ENCODE measurements around the gene SAE1. TPM values are rescaled to one million over a fixed set of nuclear protein-coding genes. Genes with fewer than 3 reads are reported as not detected.

The SAE1 gene
- total RNA-seq, 1 donor from 2014 or later: 49.9 TPM

- ATAC-seq (peak; percentile 68 to 74), DNase-seq (no peak)
- H3K4me1 ChIP-seq: no peaks in the 10 kb centered on the region
- H3K9me3 ChIP-seq: no peaks in the 10 kb centered on the region
- no peaks in the 10 kb centered on the region for H3K27me3 ChIP-seq (ENCODE audit: low read depth)
- TF ChIP-seq, protein P1, sequence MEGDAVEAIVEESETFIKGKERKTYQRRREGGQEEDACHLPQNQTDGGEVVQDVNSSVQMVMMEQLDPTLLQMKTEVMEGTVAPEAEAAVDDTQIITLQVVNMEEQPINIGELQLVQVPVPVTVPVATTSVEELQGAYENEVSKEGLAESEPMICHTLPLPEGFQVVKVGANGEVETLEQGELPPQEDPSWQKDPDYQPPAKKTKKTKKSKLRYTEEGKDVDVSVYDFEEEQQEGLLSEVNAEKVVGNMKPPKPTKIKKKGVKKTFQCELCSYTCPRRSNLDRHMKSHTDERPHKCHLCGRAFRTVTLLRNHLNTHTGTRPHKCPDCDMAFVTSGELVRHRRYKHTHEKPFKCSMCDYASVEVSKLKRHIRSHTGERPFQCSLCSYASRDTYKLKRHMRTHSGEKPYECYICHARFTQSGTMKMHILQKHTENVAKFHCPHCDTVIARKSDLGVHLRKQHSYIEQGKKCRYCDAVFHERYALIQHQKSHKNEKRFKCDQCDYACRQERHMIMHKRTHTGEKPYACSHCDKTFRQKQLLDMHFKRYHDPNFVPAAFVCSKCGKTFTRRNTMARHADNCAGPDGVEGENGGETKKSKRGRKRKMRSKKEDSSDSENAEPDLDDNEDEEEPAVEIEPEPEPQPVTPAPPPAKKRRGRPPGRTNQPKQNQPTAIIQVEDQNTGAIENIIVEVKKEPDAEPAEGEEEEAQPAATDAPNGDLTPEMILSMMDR (IDR thresholded peaks at IDR 0.05): no peak
- intact Hi-C loops (cut with DNase I): no loop called here
- H3K4me3 ChIP-seq: no peak overlapping the region
- H3K36me3 ChIP-seq: peaks cover 50% of the 10 kb centered on the region
- no peak overlapping the region for H3K27ac ChIP-seq
Observed at GRCh38 chr19:47143322-47144073, 12.9 kb downstream of the SAE1 start.

DNA sequence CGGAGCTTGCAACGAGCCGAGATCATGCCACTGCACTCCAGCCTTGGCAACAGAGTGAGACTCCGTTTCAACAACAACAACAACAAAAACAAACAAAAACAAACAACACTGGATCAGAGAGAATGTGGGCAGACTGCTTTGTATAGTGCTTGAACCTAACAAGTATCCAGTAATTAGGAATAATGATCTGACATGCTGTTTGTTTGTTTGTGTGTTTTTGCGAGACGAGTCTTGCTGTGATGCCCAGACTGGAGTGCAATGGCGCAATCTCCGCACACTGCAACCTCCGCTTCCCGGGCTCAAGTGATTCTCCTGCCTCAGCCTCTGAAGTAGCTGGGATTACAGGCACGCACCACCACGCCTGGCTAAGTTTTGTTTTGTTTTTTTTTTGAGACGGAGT is 14.0 kb downstream of the SAE1 start:
- DNase-seq (no peak), ATAC-seq (no peak)
- Histone ChIP-seq H3K27ac (no peak overlapping the region), H3K9me3 (no peaks in the 10 kb centered on the region), H3K36me3 (peaks cover 58% of the 10 kb centered on the region), H3K4me3 (no peak overlapping the region), H3K4me1 (peaks cover 1% of the 10 kb centered on the region), H3K27me3 (ENCODE audit: low read depth) (no peaks in the 10 kb centered on the region)
- intact Hi-C loops (cut with DNase I): no loop called here
- TF ChIP-seq, protein P1 (IDR thresholded peaks at IDR 0.05): no peak

- Histone ChIP-seq H3K9me3 (no peaks in the 10 kb centered on the region), H3K27ac (no peak overlapping the region), H3K36me3 (peaks cover 67% of the 10 kb centered on the region), H3K4me1 (peaks cover 6% of the 10 kb centered on the region), H3K4me3 (no peak overlapping the region), H3K27me3 (ENCODE audit: low read depth) (no peaks in the 10 kb centered on the region)
- ATAC-seq: no peak
- DNase-seq: no peak
- TF ChIP-seq, protein P1 (IDR thresholded peaks at IDR 0.05): no peak
- intact Hi-C loops (cut with DNase I): no loop called here
Observed at GRCh38 chr19:47145639-47146486, 15.2 kb downstream of the SAE1 start.

DNA sequence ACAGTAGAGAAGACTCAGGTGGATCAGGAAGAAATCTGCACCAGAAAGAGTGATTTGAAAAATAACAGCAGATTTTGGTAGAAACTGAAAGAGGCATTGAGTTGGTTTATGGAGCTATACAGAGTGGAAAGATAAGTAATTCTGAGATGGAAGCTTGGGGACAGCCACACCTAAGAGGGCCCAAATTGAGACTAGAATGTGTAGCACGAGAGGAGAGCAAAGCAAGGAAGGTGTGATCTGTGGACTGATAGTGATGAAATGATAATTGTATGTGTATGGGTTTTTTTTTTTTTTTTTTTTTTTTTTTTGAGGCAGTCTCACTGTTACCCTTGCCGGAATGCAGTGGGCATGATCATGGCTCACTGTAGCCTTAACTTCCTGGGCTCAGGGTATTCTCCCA is 16.3 kb downstream of the SAE1 start:
- Histone ChIP-seq H3K9me3 (no peaks in the 10 kb centered on the region), H3K36me3 (peaks cover 77% of the 10 kb centered on the region), H3K27me3 (ENCODE audit: low read depth) (no peaks in the 10 kb centered on the region), H3K27ac (no peak overlapping the region), H3K4me1 (peaks cover 10% of the 10 kb centered on the region), H3K4me3 (no peak overlapping the region)
- no peak for ATAC-seq
- intact Hi-C loops (cut with DNase I): no loop called here
- TF ChIP-seq, protein P1 (IDR thresholded peaks at IDR 0.05): no peak
- no peak for DNase-seq

- no peaks in the 10 kb centered on the region for H3K9me3 ChIP-seq
- no peak overlapping the region for H3K27ac ChIP-seq
- H3K36me3 ChIP-seq: peaks cover 82% of the 10 kb centered on the region
- no peak overlapping the region for H3K4me3 ChIP-seq
- intact Hi-C loops (cut with DNase I): loop anchor here (10.0 kb wide), 1 partner anchor 53 kb away; no protein-coding TSS in a partner anchor
- H3K4me1 ChIP-seq: peaks cover 42% of the 10 kb centered on the region
- H3K27me3 ChIP-seq (ENCODE audit: low read depth): no peaks in the 10 kb centered on the region
- DNase-seq (no peak), ATAC-seq (no peak)
- TF ChIP-seq, protein P1 (IDR thresholded peaks at IDR 0.05): no peak
Observed at GRCh38 chr19:47151627-47152026, 21.0 kb downstream of the SAE1 start.

Measured in lower lobe of right lung (tissue), 2 donors.